B cell (primary cell): ENCODE data around the gene LAG3.

Experiments
- CTCF ChIP-seq: fragments of 200-600 bp; IDR thresholded peaks from one replicate; pipeline ENCODE4 v1.8.0; 2022; ENCODE audit warnings: antibody characterized with exemption, mild to moderate bottlenecking
- EZH2 ChIP-seq: IDR thresholded peaks from 2 replicates; pipeline ENCODE4 v1.6.1; 2012; ENCODE audit warnings: borderline replicate concordance, low read depth, mild to moderate bottlenecking, moderate library complexity, low read length; ENCODE audit not compliant: insufficient read depth, poor library complexity, severe bottlenecking

GRCh38 chr12:6809056-6809455 lies 36.7 kb downstream of the LAG3 start:
- TF ChIP-seq EZH2, result no peak
- TF ChIP-seq CTCF, result no peak
